ENCODE results near the gene TLE4. TPM values are rescaled to one million over a fixed set of nuclear protein-coding genes. Genes with fewer than 3 reads are reported as not detected.

TLE4 gene
- total RNA-seq, 1 donor from 2014 or later = 62.6 TPM

- H3K9me3 Mint-ChIP-seq = no peaks in the 10 kb centered on the region
- peaks cover 14% of the 10 kb centered on the region for H3K4me1 Mint-ChIP-seq
- ChIA-PET POLR2A (no interaction called here), CTCF (no interaction called here)
- intact Hi-C loops (cut with micrococcal nuclease) = no loop called here
- H3K27ac Mint-ChIP-seq = no peak overlapping the region
- DNase-seq = no peak
- no peak for TF ChIP-seq CTCF (IDR thresholded peaks at IDR 0.05)
- no peaks in the 10 kb centered on the region for H3K27me3 Mint-ChIP-seq
- ATAC-seq (ENCODE audit: low read depth) = no peak
- H3K36me3 Mint-ChIP-seq (ENCODE audit: low read depth) = peaks cover 64% of the 10 kb centered on the region
- no peak overlapping the region for H3K4me3 Mint-ChIP-seq
Observed at GRCh38 chr9:79657891-79658290, 86.1 kb downstream of the TLE4 start.

- ATAC-seq (ENCODE audit: low read depth) = no peak
- no peaks in the 10 kb centered on the region for H3K9me3 Mint-ChIP-seq
- CTCF ChIA-PET = no interaction called here
- peaks cover 21% of the 10 kb centered on the region for H3K4me1 Mint-ChIP-seq
- no peak overlapping the region for H3K27ac Mint-ChIP-seq
- H3K4me3 Mint-ChIP-seq = no peak overlapping the region
- DNase-seq = no peak
- H3K36me3 Mint-ChIP-seq (ENCODE audit: low read depth) = peaks cover 55% of the 10 kb centered on the region
- no peak for TF ChIP-seq CTCF (IDR thresholded peaks at IDR 0.05)
- POLR2A ChIA-PET = no interaction called here
- no peaks in the 10 kb centered on the region for H3K27me3 Mint-ChIP-seq
- intact Hi-C loops (cut with micrococcal nuclease) = no loop called here
Observed at GRCh38 chr9:79658926-79659325, 87.2 kb downstream of the TLE4 start.

GRCh38 chr9:79660615-79661014 lies 88.8 kb downstream of the TLE4 start:
- CTCF ChIA-PET = no interaction called here
- Mint-ChIP-seq H3K27ac (no peak overlapping the region), H3K4me3 (no peak overlapping the region), H3K4me1 (peaks cover 31% of the 10 kb centered on the region), H3K36me3 (ENCODE audit: low read depth) (peaks cover 44% of the 10 kb centered on the region), H3K9me3 (no peaks in the 10 kb centered on the region), H3K27me3 (no peaks in the 10 kb centered on the region)
- POLR2A ChIA-PET = no interaction called here
- DNase-seq (no peak), ATAC-seq (ENCODE audit: low read depth) (no peak)
- TF ChIP-seq CTCF (IDR thresholded peaks at IDR 0.05) = no peak
- intact Hi-C loops (cut with micrococcal nuclease) = no loop called here

- ChIA-PET CTCF (no interaction called here), POLR2A (no interaction called here)
- DNase-seq (no peak), ATAC-seq (ENCODE audit: low read depth) (no peak)
- no peaks in the 10 kb centered on the region for H3K9me3 Mint-ChIP-seq
- peaks cover 31% of the 10 kb centered on the region for H3K4me1 Mint-ChIP-seq
- H3K27ac Mint-ChIP-seq = no peak overlapping the region
- peaks cover 44% of the 10 kb centered on the region for H3K36me3 Mint-ChIP-seq (ENCODE audit: low read depth)
- H3K27me3 Mint-ChIP-seq = no peaks in the 10 kb centered on the region
- no peak overlapping the region for H3K4me3 Mint-ChIP-seq
- TF ChIP-seq CTCF (IDR thresholded peaks at IDR 0.05) = no peak
- intact Hi-C loops (cut with micrococcal nuclease) = no loop called here
Observed at GRCh38 chr9:79661279-79661678, 89.5 kb downstream of the TLE4 start.

GRCh38 chr9:79661886-79662536 lies 90.2 kb downstream of the TLE4 start:
- no peak for DNase-seq

More at GRCh38 chr9:79661886-79662536, 90.2 kb downstream of the TLE4 start:
- H3K36me3 Mint-ChIP-seq (ENCODE audit: low read depth) = peaks cover 41% of the 10 kb centered on the region
- intact Hi-C loops (cut with micrococcal nuclease) = no loop called here
- no peaks in the 10 kb centered on the region for H3K27me3 Mint-ChIP-seq
- H3K4me1 Mint-ChIP-seq = peaks cover 31% of the 10 kb centered on the region
- no peaks in the 10 kb centered on the region for H3K9me3 Mint-ChIP-seq
- CTCF ChIA-PET = no interaction called here
- no peak overlapping the region for H3K27ac Mint-ChIP-seq
- POLR2A ChIA-PET = no interaction called here
- TF ChIP-seq CTCF (IDR thresholded peaks at IDR 0.05) = no peak
- H3K4me3 Mint-ChIP-seq = no peak overlapping the region
- no peak for ATAC-seq (ENCODE audit: low read depth)

Data from activated B cell treated with CpG ODN at 0.5 μM for 24 hours (primary cell).